Kidney epithelial cell (primary cell): ENCODE measurements around the gene CASR. TPM values are rescaled to one million over a fixed set of nuclear protein-coding genes. Genes with fewer than 3 reads are reported as not detected.
A peak's percentile ranks its signal among the peaks of the same experiment; 100 is the strongest.

Experiments used
- DNase-seq: peaks from one replicate; pipeline ENCODE4 v3.0.0-alpha.2; 2010; ENCODE audit warnings: low read depth
- H3K27me3 ChIP-seq: 2 replicates; pipeline ENCODE4 v1.6.0; 2011; ENCODE audit warnings: low read length; ENCODE audit not compliant: control insufficient read depth, insufficient read depth
- H3K36me3 ChIP-seq: 2 replicates; pipeline ENCODE4 v1.5.1; 2011; ENCODE audit warnings: low read length; ENCODE audit not compliant: control insufficient read depth, insufficient read depth
- H3K4me3 ChIP-seq: 2 replicates; pipeline ENCODE4 v1.5.1; 2011; ENCODE audit warnings: low read depth, mild to moderate bottlenecking, control low read depth, low read length
- CTCF ChIP-seq: IDR thresholded peaks from 2 replicates; pipeline ENCODE4 v1.5.1; 2011; ENCODE audit warnings: mild to moderate bottlenecking, moderate library complexity, low read length, control low read depth, inconsistent platforms; ENCODE audit not compliant: insufficient read depth, poor library complexity, severe bottlenecking
- total RNA-seq: library from RNA; depleted of rRNA; stranded (reverse); fragments of >200 nt; gene quantifications from 2 replicates; pipeline ENCODE4 v1.2.3, GENCODE V29; 2015

CASR gene
- total RNA-seq, 1 donor from 2014 or later = 0.04 TPM

GRCh38 chr3:122251428-122251827 lies 68.0 kb downstream of the CASR start:
- TF ChIP-seq CTCF = no peak
- Histone ChIP-seq H3K36me3 (no peaks in the 10 kb centered on the region), H3K27me3 (no peaks in the 10 kb centered on the region), H3K4me3 (no peak overlapping the region)
- DNase-seq = no peak

- TF ChIP-seq CTCF = no peak
- Histone ChIP-seq H3K27me3 (no peaks in the 10 kb centered on the region), H3K36me3 (no peaks in the 10 kb centered on the region), H3K4me3 (no peak overlapping the region)
- DNase-seq = no peak
Observed at GRCh38 chr3:122253581-122253980, 70.1 kb downstream of the CASR start.

GRCh38 chr3:122255757-122256439 lies 72.4 kb downstream of the CASR start:
- TF ChIP-seq CTCF = no peak
- H3K27me3 ChIP-seq = no peaks in the 10 kb centered on the region
- no peak for DNase-seq

GRCh38 chr3:122257644-122258364 lies 74.3 kb downstream of the CASR start:
- no peaks in the 10 kb centered on the region for H3K27me3 ChIP-seq
- no peaks in the 10 kb centered on the region for H3K36me3 ChIP-seq
- DNase-seq = no peak
- TF ChIP-seq CTCF = no peak
- no peak overlapping the region for H3K4me3 ChIP-seq

More at GRCh38 chr3:122255757-122256439, 72.4 kb downstream of the CASR start:
- Histone ChIP-seq H3K4me3 (no peak overlapping the region), H3K36me3 (no peaks in the 10 kb centered on the region)

GRCh38 chr3:122258757-122259371 lies 75.4 kb downstream of the CASR start:
- DNase-seq = no peak
- Histone ChIP-seq H3K27me3 (no peaks in the 10 kb centered on the region), H3K4me3 (no peak overlapping the region), H3K36me3 (no peaks in the 10 kb centered on the region)
- peak; percentile 84 for TF ChIP-seq CTCF
